ENCODE measurements around the gene DPYSL5.

DPYSL5 gene

GRCh38 chr2:26940001-26940400 lies 92.1 kb downstream of the DPYSL5 start:
- Histone ChIP-seq H3K36me3 (ENCODE audit: control insufficient read depth in 1 of 2, insufficient read depth in 2 of 2, low read length in 2 of 2) (no peaks in the 10 kb centered on the region), H3K18ac (ENCODE audit: low read length) (no peak overlapping the region), H4K91ac (ENCODE audit: low read depth, low read length) (no peak overlapping the region), H3K14ac (ENCODE audit: low read length) (no peak overlapping the region), H3K9ac (ENCODE audit: low read length) (peak overlapping the region; percentile 49), H2AK5ac (ENCODE audit: low read length) (no peak overlapping the region), H3K4me1 (ENCODE audit: control insufficient read depth in 1 of 2, insufficient read depth in 2 of 2, low read length in 2 of 2) (no peaks in the 10 kb centered on the region), H3K4me3 (ENCODE audit: low read depth, low read length) (no peak overlapping the region), H3K4me2 (ENCODE audit: low read length) (no peak overlapping the region), H2BK12ac (ENCODE audit: low read length) (no peak overlapping the region), H2AFZ (ENCODE audit: insufficient read depth, low read length, poor library complexity) (no peak overlapping the region), H2BK5ac (ENCODE audit: low read depth, low read length, poor library complexity) (no peak overlapping the region), H3K27ac (ENCODE audit: low read depth, low read length) (no peak overlapping the region), H3K79me2 (ENCODE audit: control insufficient read depth, insufficient read depth, low read length, poor library complexity) (no peaks in the 10 kb centered on the region), H3K9me3 (ENCODE audit: insufficient read depth, low read depth, low read length) (peaks cover 1% of the 10 kb centered on the region), H3K27me3 (ENCODE audit: insufficient read depth, low read length) (no peaks in the 10 kb centered on the region), H3K23ac (ENCODE audit: low read length) (no peak overlapping the region), H2BK120ac (ENCODE audit: insufficient read depth, low read length, poor library complexity) (no peak overlapping the region), H4K8ac (ENCODE audit: low read depth, low read length) (no peak overlapping the region), H3K4ac (ENCODE audit: low read depth, low read length) (no peak overlapping the region), H3K79me1 (ENCODE audit: low read length) (no peaks in the 10 kb centered on the region), H4K12ac (ENCODE audit: low read depth, low read length) (no peak overlapping the region)
- no peak for DNase-seq
- no CpG with 5 or more reads among the region's 9 CpGs for WGBS (ENCODE audit: extremely low coverage, insufficient coverage, insufficient read length)

- Histone ChIP-seq H3K36me3 (ENCODE audit: control insufficient read depth in 1 of 2, insufficient read depth in 2 of 2, low read length in 2 of 2) (no peaks in the 10 kb centered on the region), H4K8ac (ENCODE audit: low read depth, low read length) (no peak overlapping the region), H3K27ac (ENCODE audit: low read depth, low read length) (no peak overlapping the region), H3K27me3 (ENCODE audit: insufficient read depth, low read length) (no peaks in the 10 kb centered on the region), H3K79me1 (ENCODE audit: low read length) (no peaks in the 10 kb centered on the region), H4K91ac (ENCODE audit: low read depth, low read length) (no peak overlapping the region), H3K9ac (ENCODE audit: low read length) (no peak overlapping the region), H2BK12ac (ENCODE audit: low read length) (no peak overlapping the region), H2AK5ac (ENCODE audit: low read length) (no peak overlapping the region), H3K4me1 (ENCODE audit: control insufficient read depth in 1 of 2, insufficient read depth in 2 of 2, low read length in 2 of 2) (no peaks in the 10 kb centered on the region), H3K4me2 (ENCODE audit: low read length) (no peak overlapping the region), H2BK120ac (ENCODE audit: insufficient read depth, low read length, poor library complexity) (no peak overlapping the region), H3K4me3 (ENCODE audit: low read depth, low read length) (no peak overlapping the region), H3K9me3 (ENCODE audit: insufficient read depth, low read depth, low read length) (peaks cover 1% of the 10 kb centered on the region), H2BK5ac (ENCODE audit: low read depth, low read length, poor library complexity) (no peak overlapping the region), H4K12ac (ENCODE audit: low read depth, low read length) (no peak overlapping the region), H2AFZ (ENCODE audit: insufficient read depth, low read length, poor library complexity) (no peak overlapping the region), H3K14ac (ENCODE audit: low read length) (no peak overlapping the region), H3K23ac (ENCODE audit: low read length) (no peak overlapping the region), H3K79me2 (ENCODE audit: control insufficient read depth, insufficient read depth, low read length, poor library complexity) (no peaks in the 10 kb centered on the region), H3K18ac (ENCODE audit: low read length) (no peak overlapping the region), H3K4ac (ENCODE audit: low read depth, low read length) (no peak overlapping the region)
- no CpG with 5 or more reads among the region's 3 CpGs for WGBS (ENCODE audit: extremely low coverage, insufficient coverage, insufficient read length)
- DNase-seq, result peak; percentile 27 to 47
These were observed 93.6 kb downstream of the DPYSL5 start for GRCh38 chr2:26941486-26941885.

- Histone ChIP-seq H3K4ac (ENCODE audit: low read depth, low read length) (no peak overlapping the region), H3K79me1 (ENCODE audit: low read length) (no peaks in the 10 kb centered on the region), H2BK120ac (ENCODE audit: insufficient read depth, low read length, poor library complexity) (no peak overlapping the region), H2BK5ac (ENCODE audit: low read depth, low read length, poor library complexity) (no peak overlapping the region), H3K27ac (ENCODE audit: low read depth, low read length) (no peak overlapping the region), H3K27me3 (ENCODE audit: insufficient read depth, low read length) (no peaks in the 10 kb centered on the region), H3K18ac (ENCODE audit: low read length) (no peak overlapping the region), H4K91ac (ENCODE audit: low read depth, low read length) (no peak overlapping the region), H4K12ac (ENCODE audit: low read depth, low read length) (no peak overlapping the region), H3K4me1 (ENCODE audit: control insufficient read depth in 1 of 2, insufficient read depth in 2 of 2, low read length in 2 of 2) (no peaks in the 10 kb centered on the region), H3K36me3 (ENCODE audit: control insufficient read depth in 1 of 2, insufficient read depth in 2 of 2, low read length in 2 of 2) (no peaks in the 10 kb centered on the region), H3K23ac (ENCODE audit: low read length) (no peak overlapping the region), H2AFZ (ENCODE audit: insufficient read depth, low read length, poor library complexity) (no peak overlapping the region), H4K8ac (ENCODE audit: low read depth, low read length) (no peak overlapping the region), H3K79me2 (ENCODE audit: control insufficient read depth, insufficient read depth, low read length, poor library complexity) (no peaks in the 10 kb centered on the region), H3K4me3 (ENCODE audit: low read depth, low read length) (no peak overlapping the region), H3K14ac (ENCODE audit: low read length) (no peak overlapping the region), H2BK12ac (ENCODE audit: low read length) (no peak overlapping the region), H2AK5ac (ENCODE audit: low read length) (no peak overlapping the region), H3K4me2 (ENCODE audit: low read length) (no peak overlapping the region), H3K9me3 (ENCODE audit: insufficient read depth, low read depth, low read length) (peaks cover 1% of the 10 kb centered on the region), H3K9ac (ENCODE audit: low read length) (no peak overlapping the region)
- peak; percentile 55 to 73 for DNase-seq
- no CpG with 5 or more reads among the region's 28 CpGs for WGBS (ENCODE audit: extremely low coverage, insufficient coverage, insufficient read length)
These were observed 94.8 kb downstream of the DPYSL5 start for GRCh38 chr2:26942543-26943295.

GRCh38 chr2:26945991-26946750 lies 98.2 kb downstream of the DPYSL5 start:
- Histone ChIP-seq H3K4me2 (ENCODE audit: low read length) (no peak overlapping the region), H2BK120ac (ENCODE audit: insufficient read depth, low read length, poor library complexity) (no peak overlapping the region)
- WGBS (ENCODE audit: extremely low coverage, insufficient coverage, insufficient read length), result no CpG with 5 or more reads among the region's 12 CpGs

More at GRCh38 chr2:26945991-26946750, 98.2 kb downstream of the DPYSL5 start:
- Histone ChIP-seq H3K18ac (ENCODE audit: low read length) (no peak overlapping the region), H2BK5ac (ENCODE audit: low read depth, low read length, poor library complexity) (no peak overlapping the region), H3K23ac (ENCODE audit: low read length) (no peak overlapping the region), H3K9me3 (ENCODE audit: insufficient read depth, low read depth, low read length) (peaks cover 5% of the 10 kb centered on the region), H3K9ac (ENCODE audit: low read length) (no peak overlapping the region), H2AK5ac (ENCODE audit: low read length) (no peak overlapping the region), H4K91ac (ENCODE audit: low read depth, low read length) (no peak overlapping the region), H2AFZ (ENCODE audit: insufficient read depth, low read length, poor library complexity) (no peak overlapping the region), H3K36me3 (ENCODE audit: control insufficient read depth in 1 of 2, insufficient read depth in 2 of 2, low read length in 2 of 2) (no peaks in the 10 kb centered on the region), H3K4ac (ENCODE audit: low read depth, low read length) (no peak overlapping the region), H4K8ac (ENCODE audit: low read depth, low read length) (no peak overlapping the region), H3K4me1 (ENCODE audit: control insufficient read depth in 1 of 2, insufficient read depth in 2 of 2, low read length in 2 of 2) (no peaks in the 10 kb centered on the region), H2BK12ac (ENCODE audit: low read length) (no peak overlapping the region), H4K12ac (ENCODE audit: low read depth, low read length) (no peak overlapping the region), H3K79me2 (ENCODE audit: control insufficient read depth, insufficient read depth, low read length, poor library complexity) (no peaks in the 10 kb centered on the region), H3K27me3 (ENCODE audit: insufficient read depth, low read length) (no peaks in the 10 kb centered on the region), H3K4me3 (ENCODE audit: low read depth, low read length) (no peak overlapping the region), H3K27ac (ENCODE audit: low read depth, low read length) (no peak overlapping the region), H3K14ac (ENCODE audit: low read length) (no peak overlapping the region), H3K79me1 (ENCODE audit: low read length) (no peaks in the 10 kb centered on the region)
- DNase-seq, result no peak

Measured in trophoblast cell (in vitro differentiated cells and primary cell).